KG1 (cell line): ENCODE results near the gene ELAVL4.

Experiments
- DNase-seq: peaks from one replicate; lab custom pipeline; 2025; lab: John Stamatoyannopoulos, UW

ELAVL4 gene

DNA sequence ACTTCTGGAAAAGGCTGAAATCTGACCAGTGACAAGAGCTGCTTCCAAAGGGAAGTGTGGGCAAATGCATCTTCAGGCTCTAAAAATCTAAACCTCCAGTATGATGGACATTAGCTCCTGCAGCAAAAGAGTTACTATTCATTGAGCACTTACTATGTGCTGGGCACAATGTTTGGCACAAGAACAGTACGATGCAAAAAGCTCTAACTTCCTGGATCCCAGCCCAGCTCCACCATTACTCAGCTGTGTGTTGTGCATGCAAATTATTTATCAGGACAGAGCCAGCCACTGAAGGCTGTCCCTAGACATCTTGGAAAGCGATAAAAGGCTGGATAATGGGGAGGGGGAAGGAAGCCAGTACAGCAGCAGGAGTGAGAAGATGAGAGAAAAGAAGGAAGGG lies 143.5 kb downstream of the ELAVL4 start:
- DNase-seq = no peak
